Gastrocnemius medialis (tissue), 4 donors: ENCODE results near the gene ZNF324.

Experiments
- POLR2A ChIP-seq, 2 donors: fragments of 450-650 bp; IDR thresholded peaks; one replicate each; pipeline ENCODE4 v1.6.1; 2017; ENCODE audit warnings: antibody characterized with exemption in 2 of 2, mild to moderate bottlenecking in 2 of 2, moderate library complexity in 2 of 2
- TF ChIP-seq, protein P1 (sequence below), 5 experiments: fragments of 450-650 bp in 3 of 5; fragments of 200-600 bp in 2 of 5; sonication (generic) in 2 of 5; IDR thresholded peaks in 4 of 5; conservative IDR thresholded peaks in 1 of 5; 1 replicate in 4 of 5; 2 replicates in 1 of 5; pipeline ENCODE4 v1.5.1; 2016 to 2019; ENCODE audit warnings: antibody characterized with exemption in 5 of 5, mild to moderate bottlenecking in 3 of 5, moderate library complexity in 3 of 5

DNA sequence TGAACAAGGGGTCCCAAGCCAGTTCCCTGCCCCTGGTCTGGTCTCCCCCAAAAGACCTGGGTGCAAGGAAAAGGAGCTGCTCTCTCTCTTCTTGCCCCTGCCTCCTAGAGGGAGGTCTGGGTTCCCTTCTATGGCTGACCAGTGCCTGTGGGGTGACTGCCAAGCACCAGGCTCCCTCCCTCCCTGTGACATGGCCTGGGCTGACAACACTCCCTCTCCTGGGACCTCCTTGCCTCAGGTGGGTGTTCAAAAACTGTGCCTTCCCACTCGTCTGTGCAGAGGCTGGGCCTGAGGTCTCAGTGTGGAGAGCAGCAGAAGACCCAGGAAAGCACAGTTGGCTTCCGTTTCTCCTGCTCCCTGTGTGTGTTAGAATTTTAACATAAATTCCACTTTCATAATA, 14.0 kb downstream of the ZNF324 start:
- no peak for TF ChIP-seq POLR2A (IDR thresholded peaks at IDR 0.05)
- TF ChIP-seq, protein P1, sequence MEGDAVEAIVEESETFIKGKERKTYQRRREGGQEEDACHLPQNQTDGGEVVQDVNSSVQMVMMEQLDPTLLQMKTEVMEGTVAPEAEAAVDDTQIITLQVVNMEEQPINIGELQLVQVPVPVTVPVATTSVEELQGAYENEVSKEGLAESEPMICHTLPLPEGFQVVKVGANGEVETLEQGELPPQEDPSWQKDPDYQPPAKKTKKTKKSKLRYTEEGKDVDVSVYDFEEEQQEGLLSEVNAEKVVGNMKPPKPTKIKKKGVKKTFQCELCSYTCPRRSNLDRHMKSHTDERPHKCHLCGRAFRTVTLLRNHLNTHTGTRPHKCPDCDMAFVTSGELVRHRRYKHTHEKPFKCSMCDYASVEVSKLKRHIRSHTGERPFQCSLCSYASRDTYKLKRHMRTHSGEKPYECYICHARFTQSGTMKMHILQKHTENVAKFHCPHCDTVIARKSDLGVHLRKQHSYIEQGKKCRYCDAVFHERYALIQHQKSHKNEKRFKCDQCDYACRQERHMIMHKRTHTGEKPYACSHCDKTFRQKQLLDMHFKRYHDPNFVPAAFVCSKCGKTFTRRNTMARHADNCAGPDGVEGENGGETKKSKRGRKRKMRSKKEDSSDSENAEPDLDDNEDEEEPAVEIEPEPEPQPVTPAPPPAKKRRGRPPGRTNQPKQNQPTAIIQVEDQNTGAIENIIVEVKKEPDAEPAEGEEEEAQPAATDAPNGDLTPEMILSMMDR (IDR thresholded peaks at IDR 0.05 in 4 of 5, conservative IDR thresholded peaks at IDR 0.05 in 1 of 5), result no peak
